NCI-H1092 (cell line): Measurements from ENCODE around the gene ANKRD31.
"Not testable (repeated sequence)": the region's sequence is repeated elsewhere in the genome, so short reads cannot be mapped to it uniquely, and the experiment has no call there.

Experiments
- DNase-seq: peaks from one replicate; lab custom pipeline; 2025; lab: John Stamatoyannopoulos, UW

The ANKRD31 gene

DNA sequence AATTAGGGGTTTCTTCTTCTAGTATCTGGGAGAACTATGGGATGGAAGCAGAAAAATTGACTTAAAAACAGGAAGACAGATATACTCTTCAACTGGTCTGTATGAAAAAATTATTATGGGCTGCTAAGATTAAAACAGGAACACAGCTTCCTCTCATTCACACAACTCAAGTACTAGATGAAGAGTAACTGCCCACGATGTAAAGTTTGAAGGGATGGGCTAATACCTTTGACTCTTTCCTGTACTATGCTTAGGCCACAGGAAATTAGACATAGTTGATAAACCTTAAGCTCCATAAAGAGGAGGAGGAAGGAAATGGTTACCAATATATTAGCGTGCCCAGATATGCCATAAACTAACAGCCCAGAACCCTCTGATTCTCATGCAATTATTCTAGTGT is 88.6 kb downstream of the ANKRD31 start:
- DNase-seq: no peak

DNA sequence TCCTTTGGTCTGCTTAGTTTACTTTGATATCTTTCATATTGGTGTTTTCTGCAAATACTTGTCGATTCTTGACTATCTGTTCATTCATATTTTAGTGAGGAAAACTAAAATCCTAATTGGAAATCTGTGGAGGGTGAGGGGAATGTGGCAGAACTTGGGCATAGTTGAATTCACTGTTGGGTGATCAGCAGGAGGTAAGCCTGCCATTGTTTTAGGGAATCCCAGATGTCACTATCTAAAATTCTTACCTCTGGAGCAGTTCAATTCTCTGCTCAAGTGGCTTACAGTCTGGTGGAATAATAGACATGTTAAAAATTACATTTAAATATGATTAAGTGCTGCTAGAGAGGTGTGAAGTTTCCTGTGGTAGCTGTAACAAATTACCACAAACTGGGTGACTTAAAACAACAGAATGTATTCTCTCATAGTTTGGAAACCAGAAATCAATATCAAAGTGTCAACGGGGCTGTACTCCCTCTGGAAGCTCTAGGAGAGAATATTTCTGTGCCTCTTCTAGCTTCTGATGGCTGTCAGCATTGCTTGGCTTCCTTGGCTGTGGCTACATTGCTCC is 94.0 kb downstream of the ANKRD31 start:
- DNase-seq: no peak

DNA sequence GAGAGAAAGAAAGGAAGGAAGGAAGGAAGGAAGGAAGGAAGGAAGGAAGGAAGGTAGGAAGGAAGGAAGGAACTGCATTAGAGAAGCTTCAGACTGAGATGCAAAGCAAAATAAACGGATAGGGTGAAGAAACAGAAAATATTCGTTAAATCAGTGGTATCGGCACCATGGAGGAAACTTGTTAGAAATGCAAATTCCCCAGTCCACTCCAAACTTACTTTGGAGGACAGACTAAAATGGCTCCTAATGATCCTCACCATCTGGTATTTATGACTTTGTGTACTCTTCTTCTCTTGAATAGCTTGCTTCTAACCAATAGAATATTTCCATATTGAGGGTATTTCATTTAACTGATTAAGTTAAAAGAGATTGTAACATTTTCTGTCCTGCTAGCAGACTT is 96.4 kb downstream of the ANKRD31 start:
- DNase-seq: no peak

DNA sequence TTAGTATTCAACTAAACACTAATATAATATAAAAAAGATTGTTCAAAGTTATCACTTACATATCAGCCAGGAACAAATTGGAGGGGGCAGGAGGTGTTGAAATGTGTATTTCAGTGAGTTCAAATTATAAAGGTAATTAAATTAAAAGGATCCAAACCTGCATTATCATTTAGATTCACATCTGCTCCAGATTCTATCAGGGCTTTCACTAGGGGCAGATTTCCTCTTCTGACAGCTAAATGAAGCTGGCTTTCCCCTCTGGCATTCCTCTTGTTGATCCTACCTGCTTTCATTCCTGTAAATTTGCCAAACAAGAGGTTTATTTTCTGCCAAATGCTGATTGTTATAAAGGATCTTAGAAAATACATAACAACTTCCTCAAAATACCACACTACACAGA is 98.0 kb downstream of the ANKRD31 start:
- DNase-seq: no peak

DNA sequence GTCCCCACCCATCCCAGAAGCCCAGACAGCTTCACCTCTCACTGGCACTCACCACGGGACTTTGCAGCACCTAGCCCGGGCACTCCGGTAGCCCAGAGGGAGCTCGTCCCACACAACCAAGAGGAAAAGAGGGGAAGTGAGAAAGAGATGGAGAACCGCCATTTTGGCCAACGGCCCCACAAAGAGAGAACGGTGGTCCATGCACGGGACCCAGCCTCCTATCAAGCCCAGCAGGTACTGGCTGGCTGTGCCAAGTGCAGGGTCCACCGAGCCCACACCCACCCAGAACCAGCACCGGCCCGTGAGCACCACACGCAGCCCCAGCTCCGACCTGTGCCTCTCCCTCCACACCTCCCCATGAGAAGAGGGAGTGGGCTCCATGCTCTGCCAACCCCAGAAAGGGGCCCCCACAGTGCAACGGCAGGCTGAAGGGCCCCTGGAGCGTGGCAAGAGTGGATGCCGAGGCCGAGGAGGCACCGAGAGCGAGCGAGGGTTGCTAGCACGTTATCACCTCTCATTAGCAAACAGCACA is 105.8 kb downstream of the ANKRD31 start:
- no peak for DNase-seq

DNA sequence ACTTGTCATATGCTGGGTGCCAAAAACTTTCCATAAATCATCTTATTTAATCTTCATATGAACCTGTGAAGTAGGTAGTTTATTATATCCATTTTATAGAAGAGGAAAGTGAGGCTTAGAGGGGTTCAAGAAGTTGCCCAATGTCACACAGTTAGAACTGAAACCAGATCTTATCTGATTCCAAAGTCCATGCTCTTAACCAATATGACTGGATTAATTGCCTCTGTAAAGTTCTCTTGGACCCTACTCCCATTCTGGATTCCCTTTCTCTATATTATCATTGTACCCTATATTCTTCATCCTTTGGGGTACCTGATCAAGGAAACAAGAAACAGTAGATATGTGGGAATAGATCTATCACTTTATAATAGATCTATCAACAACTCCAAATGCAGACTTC is 119.8 kb downstream of the ANKRD31 start:
- no peak for DNase-seq

DNA sequence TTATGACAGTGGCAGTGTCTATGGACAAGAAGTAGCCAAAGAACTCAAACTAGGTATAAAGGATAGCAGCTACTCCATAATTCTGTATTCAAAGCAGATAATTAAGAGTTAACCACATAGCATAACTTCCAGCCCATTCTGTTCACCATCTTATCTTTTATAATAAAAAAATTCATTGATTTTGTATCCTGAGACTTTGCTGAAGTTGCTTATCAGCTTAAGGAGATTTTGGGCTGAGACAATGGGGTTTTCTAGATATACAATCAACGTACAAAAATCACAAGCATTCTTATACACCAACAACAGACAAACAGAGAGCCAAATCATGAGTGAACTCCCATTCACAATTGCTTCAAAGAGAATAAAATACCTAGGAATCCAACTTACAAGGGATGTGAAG is 122.4 kb downstream of the ANKRD31 start:
- not testable (repeated sequence) for DNase-seq

DNA sequence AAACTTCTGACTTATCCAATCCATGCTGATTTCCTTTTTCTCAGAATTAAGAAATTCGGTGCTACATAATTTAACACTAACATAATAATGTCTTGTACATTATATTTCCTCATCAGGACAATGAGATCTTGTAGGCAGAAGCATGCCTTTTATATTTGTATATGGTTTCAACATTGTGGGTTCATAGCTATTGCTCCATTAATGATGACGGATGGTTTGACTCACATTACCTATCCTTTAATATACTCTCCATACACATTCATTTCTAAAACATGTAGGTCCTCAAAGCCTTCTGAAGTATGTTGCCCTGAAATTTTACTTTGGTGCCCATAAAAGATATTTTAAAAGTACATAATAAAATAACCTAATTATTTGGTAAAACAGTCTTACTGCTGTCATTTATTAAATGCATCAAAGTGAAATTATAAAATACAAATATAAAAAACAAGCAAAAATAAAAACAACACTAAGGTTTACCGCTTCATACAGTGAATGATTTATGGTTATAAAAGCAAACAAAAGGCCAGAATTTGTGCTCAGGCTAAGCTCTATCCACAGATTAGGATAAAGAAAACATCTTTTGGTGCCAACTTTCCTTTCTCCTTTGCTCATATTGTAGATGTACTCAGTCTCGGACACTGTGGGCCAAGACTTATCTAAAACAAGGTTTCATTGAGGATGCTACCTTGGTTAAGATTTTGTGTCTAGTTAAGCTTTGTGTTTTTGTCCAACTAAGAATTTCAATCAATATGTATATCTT is 123.1 kb downstream of the ANKRD31 start:
- DNase-seq: no peak

DNA sequence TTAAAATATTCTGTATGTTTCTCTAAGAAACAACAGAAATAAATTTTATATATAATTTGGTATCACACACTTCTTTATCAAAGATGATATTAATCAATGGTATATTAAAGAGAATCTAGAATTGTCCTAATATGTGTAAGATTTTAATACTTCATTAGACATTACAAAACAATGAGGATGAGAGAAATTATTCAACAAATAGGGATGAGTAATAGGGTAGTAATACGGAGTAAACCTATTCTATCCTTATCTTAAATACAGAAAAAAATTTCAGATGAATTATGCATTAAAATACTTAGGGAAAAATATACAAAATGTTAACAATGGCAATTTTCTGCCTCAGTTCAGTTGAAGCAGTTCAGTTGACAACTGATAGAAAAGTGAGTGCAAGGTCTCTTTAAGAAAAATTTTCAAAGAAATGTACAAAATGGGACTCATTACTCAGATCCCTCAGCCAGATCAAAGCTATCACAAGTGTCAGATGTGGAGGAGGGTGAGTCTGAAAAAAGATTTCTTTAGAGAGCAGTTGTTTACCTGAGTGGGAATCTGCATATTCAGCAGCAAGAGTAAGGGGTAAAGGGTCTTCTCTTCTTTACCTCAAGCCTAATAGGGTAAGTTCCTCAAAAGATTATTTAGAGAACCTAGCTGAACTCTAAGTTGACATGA is 127.6 kb downstream of the ANKRD31 start:
- no peak for DNase-seq

DNA sequence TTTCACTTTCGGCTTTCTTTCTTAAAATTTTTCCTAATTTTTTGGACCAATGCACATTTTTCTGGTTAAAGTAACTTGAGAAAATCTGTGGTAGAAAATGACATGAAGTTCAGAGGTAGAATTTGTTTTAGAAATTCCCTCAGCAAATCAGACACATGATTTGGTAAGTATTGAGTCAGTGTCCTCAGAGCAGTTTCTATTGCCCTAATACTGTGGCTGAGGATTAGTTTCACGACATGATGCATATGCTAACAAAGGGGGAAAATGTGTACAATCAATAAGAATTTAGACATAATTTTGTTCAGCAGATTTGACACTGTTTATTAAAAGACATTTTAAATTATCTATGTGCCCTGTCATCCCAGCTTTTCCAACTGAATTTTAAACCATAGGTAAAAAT is 128.2 kb downstream of the ANKRD31 start:
- no peak for DNase-seq

DNA sequence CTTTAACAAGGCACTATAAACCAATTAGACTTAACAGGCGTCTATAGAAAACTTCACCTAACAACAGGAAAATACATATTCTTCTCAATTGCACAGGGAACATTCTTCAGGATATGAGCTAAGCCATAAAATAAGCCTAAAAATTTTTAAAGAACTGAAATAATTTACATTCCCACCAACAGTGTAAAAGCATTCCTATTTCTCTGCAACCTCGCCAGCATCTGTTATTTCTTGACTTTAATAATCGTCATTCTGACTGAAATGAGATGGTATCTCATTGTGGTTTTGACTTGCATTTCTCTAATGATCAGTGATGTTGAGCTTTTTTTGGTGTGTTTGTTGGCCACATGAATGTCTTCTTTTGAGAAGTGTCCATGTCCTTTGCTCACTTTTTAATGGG is 140.7 kb downstream of the ANKRD31 start:
- DNase-seq: not testable (repeated sequence)

DNA sequence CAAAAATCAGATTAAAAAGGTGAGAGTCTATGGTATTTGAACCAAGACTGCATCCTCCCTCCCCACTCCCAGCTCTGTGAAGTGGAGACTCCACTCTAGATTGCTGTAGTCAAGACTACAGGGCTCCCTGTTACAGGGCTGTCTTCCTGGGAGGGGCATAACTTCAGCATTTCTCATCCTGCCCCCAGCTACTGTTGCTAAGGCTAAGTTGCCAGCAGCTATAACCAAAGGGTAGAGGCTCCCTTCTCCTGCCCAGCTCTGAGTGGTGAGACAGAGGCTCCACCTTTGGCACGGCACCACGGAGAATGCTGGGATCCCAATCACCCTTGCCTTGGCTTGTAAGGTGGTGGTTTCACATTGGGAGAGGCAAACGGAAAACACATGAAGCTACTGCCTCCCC is 145.1 kb downstream of the ANKRD31 start:
- no peak for DNase-seq

DNA sequence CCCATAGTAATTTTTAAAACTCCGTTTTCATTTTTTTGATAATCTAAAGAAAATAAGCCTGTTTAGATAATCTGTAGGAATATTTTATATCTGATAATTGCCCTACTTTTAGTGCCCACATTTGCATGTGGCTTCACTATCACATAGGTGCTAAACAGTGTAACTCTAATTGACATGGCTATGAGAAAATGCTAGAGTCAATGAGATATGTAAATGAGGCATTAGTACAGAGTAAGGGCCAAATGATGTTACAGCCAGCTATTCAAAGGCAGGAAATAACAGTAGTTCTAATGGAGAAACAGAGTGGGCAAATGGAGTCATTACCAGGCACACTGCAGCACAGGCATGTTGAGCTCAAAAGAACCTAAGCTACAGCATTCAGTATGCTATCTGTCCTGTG is 147.0 kb downstream of the ANKRD31 start:
- DNase-seq: no peak

DNA sequence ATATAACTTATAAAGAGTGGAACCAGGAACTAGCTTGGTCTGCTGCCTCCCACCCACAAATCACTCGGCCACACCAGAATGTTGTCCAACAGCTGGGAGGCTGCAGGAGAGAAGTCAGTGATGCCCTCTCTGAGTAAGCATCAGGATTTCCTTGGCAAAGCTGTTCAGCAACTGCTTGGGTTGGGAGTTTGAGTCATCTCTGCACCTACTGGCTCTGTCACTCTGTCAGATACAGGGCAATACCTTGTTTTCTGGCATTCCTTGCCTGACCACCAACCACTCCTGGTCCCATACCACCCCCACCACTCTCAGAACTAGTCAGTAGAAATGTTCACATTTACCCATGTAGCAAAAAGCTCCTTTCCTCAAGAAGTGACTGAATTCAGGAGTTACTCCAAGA is 147.5 kb downstream of the ANKRD31 start:
- DNase-seq: no peak

DNA sequence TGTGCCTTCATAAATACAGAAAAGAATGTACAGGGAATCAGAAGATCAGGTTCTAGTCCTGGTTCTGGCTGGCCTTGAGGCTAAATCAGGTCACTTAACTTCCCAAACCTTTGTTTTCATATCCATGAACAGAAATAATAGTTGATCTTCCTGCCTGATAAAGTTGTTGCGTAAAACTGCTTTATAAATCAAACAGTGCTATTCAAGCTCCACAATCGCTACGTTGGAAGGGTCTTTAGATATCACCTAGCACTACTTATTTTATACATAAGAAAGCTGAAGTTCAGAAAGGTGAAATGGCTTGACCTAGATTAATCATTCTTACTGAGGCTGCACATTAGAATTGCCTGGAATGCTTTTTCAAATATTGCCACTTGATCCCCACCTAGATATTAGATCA is 148.0 kb downstream of the ANKRD31 start:
- no peak for DNase-seq

DNA sequence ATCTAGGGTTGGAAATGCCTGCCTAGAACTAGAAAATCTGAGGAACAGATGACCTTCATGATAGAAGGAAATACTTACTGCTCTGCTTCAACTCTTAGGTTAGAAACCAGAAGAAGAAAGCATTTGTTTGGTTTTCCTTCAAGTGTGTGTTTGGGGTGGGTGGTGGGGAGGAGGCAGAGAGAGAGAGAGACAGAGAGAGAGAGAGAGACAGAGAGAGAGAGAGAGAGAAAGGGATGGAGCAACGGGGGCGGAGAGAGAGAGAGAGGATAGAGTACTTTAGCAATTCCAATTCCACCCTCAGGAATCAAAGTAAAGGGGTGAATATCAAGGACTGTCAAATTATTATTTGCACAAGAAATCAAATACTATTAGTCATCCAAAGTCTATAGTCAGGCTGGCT is 155.2 kb downstream of the ANKRD31 start:
- DNase-seq: no peak

DNA sequence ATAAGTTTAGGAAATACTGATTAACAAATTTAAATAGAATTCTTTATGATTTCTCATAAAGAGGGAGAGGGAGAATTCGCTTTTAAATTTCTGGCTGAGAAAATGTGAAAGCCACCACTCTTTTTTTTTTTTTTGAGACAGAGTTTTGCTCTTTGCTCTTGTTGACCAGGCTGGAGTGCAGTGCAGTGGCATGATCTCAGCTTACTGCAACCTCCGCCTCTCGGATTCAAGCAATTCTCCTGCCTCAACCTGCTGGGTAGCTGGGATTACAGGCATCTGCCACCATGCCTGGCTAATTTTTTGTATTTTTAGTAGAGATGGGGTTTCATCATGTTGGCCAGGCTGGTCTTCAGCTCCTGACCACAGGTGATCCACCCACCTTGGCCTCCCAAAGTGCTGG is 157.3 kb downstream of the ANKRD31 start:
- not testable (repeated sequence) for DNase-seq

DNA sequence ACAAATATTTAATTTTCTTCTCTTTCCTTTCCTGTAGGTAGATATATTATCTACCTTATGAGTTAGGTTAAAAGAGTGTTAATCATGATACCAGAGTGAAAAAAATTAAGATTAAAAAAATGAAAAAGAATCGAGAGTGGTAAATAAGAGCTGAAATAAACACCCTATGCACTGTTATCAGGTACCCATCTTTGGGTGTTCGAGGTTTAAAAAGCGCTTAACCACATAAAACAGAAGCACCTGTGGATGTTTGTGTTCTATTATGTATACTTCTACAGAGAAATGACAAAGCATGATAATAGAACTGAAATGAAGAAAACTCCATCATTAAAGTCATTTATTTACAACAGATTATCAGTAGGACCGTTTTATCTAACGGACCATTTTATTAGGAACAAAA is 158.7 kb downstream of the ANKRD31 start:
- DNase-seq: no peak

DNA sequence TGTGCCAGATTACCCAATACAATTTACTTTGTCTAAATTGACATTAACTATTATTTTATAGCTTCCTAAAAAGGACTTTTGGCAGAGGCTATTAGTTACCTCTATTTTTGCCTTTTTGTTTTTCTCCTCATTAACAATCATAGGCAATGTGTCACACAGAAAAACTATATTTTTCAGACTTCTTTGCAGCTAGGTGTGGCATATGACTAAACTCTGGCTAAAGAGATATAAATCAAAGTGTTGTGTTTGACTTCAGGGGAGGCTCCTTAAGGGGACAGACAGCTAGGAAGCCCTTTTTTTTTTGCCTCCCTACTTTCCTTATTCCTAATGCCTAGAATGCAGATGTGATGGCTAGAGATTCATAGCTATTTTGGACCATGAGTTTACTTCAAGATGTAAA is 164.6 kb downstream of the ANKRD31 start:
- DNase-seq: no peak

DNA sequence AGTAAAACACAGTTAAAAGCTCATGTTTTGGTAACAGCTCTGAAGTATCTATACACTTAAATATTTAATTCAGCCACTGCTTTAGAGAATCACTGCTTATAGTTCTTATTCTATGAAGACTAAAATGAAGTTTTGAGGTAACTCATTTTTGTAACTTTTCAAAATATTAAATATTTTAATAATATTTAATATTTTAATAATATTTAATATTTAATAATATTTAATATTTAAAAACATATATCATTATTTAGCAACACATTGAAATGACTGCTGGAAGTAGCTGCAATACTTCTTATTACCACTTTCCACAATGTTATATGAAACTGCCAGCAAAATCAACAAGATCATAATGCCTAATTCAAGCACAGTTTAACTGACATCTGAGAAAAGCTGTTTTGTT is 165.6 kb downstream of the ANKRD31 start:
- no peak for DNase-seq

DNA sequence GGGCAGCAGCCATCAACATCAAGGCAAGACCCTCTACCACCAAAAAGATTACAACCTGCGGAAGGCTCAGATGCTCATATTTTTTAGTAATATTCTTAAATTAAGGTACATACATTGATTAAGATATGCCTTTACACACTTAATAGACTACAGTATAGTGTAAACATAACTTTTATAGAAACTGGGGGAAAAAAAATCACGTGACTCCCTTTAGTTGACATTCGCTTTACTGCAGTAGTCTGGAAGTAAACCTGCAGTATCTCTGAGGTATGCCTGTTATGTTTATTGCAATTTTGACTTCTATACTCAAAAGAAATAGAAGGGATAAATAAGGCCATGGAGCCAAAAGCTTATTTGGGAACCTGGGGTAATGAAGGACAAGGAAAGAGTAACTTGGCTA is 169.2 kb downstream of the ANKRD31 start:
- no peak for DNase-seq

DNA sequence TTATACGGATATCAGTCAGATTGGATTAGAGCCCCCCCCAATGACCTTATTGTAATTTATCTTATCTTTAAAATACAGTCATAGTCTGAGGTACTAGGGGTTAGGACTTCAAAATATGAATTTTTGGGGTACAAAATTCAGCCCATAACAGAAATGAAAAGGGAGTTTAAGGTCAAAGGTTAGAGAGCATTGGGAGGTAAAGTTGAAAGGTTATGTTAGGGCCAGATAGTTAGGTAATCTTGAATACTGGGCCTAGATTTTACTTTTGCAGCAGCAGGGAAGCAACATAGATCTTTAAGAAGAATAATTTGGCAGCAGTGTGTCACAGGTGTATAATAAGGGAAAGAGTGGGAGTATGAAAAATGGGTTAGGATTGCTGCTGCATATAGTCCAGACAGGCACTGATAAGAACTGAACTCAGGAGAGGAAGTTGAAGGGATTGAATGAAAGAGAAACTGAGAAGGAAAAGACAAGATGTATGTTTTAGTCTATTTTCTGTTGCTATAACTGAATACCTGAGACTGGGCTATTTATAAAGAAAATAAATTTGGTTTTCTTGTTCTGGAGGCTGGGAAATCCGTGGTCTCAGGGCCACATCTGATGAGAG is 173.7 kb downstream of the ANKRD31 start:
- no peak for DNase-seq
